PFSK-1 (cell line): ENCODE results near the gene ADGRB2.

ENCODE experiments used
- FOXP2 ChIP-seq: optimal IDR thresholded peaks from 2 replicates; pipeline ENCODE3; 2011; ENCODE audit warnings: borderline replicate concordance, control low read depth, inconsistent platforms; ENCODE audit not compliant: insufficient read depth; ENCODE audit errors: extremely low read length, extremely low read depth
- POLR2AphosphoS5 ChIP-seq: IDR thresholded peaks from 2 replicates; pipeline ENCODE4 v1.6.1; 2012; ENCODE audit warnings: low read depth, mild to moderate bottlenecking, control low read depth, low read length, moderate library complexity
- SIN3A ChIP-seq: IDR thresholded peaks from 2 replicates; pipeline ENCODE4 v1.6.1; 2012; ENCODE audit warnings: mild to moderate bottlenecking, low read length, moderate library complexity, borderline replicate concordance; ENCODE audit not compliant: insufficient read depth
- TAF1 ChIP-seq: IDR thresholded peaks from 2 replicates; pipeline ENCODE4 v1.6.1; 2012; ENCODE audit warnings: low read length, control low read depth, borderline replicate concordance; ENCODE audit not compliant: insufficient read depth
- TF ChIP-seq, protein P1 (sequence below), 2 experiments: IDR thresholded peaks; 2 replicates each; pipeline versions ENCODE4 v1.6.1 to v1.8.0; 2011 to 2012; ENCODE audit warnings: low read depth in 2 of 2, low read length in 2 of 2, control low read depth in 1 of 2, inconsistent platforms in 1 of 2, mild to moderate bottlenecking in 1 of 2, moderate library complexity in 1 of 2; ENCODE audit not compliant: insufficient read depth in 1 of 2

DNA sequence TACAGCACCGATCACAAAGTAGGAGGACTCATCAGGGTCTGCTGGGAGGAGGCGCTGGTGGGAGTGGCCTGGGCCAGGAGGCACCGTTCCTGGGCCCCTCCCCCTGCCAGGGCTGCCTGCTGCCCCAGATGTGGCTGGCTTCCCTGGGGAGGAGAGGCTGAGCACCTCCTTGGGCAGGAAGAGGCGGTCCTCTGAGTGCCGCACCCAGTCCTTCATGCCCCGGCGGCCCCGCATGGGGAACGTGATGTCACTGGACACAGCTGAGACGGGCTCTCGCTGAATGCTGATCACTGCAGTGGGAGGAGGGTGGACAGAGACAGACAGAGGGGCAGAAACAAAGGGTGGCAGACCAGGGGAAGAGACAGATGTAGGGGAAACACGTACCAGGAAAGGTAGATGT, 24.8 kb downstream of the ADGRB2 start:
- TF ChIP-seq POLR2AphosphoS5 (no peak), FOXP2 (no peak), TAF1 (no peak), SIN3A (no peak)
- TF ChIP-seq, protein P1, sequence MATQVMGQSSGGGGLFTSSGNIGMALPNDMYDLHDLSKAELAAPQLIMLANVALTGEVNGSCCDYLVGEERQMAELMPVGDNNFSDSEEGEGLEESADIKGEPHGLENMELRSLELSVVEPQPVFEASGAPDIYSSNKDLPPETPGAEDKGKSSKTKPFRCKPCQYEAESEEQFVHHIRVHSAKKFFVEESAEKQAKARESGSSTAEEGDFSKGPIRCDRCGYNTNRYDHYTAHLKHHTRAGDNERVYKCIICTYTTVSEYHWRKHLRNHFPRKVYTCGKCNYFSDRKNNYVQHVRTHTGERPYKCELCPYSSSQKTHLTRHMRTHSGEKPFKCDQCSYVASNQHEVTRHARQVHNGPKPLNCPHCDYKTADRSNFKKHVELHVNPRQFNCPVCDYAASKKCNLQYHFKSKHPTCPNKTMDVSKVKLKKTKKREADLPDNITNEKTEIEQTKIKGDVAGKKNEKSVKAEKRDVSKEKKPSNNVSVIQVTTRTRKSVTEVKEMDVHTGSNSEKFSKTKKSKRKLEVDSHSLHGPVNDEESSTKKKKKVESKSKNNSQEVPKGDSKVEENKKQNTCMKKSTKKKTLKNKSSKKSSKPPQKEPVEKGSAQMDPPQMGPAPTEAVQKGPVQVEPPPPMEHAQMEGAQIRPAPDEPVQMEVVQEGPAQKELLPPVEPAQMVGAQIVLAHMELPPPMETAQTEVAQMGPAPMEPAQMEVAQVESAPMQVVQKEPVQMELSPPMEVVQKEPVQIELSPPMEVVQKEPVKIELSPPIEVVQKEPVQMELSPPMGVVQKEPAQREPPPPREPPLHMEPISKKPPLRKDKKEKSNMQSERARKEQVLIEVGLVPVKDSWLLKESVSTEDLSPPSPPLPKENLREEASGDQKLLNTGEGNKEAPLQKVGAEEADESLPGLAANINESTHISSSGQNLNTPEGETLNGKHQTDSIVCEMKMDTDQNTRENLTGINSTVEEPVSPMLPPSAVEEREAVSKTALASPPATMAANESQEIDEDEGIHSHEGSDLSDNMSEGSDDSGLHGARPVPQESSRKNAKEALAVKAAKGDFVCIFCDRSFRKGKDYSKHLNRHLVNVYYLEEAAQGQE (IDR thresholded peaks at IDR 0.05; ENCODE audit: insufficient read depth in 1 of 2, low read depth in 2 of 2, low read length in 2 of 2): no peak
